Kidney (tissue), 14 donors: ENCODE data around the gene HJURP. TPM values are rescaled to one million over a fixed set of nuclear protein-coding genes. Genes with fewer than 3 reads are reported as not detected.

ENCODE experiments used
- DNase-seq, 5 donors: peaks; one replicate each; pipeline ENCODE4 v3.0.0-alpha.2; 2013 to 2020
- FAIRE-seq: peaks from 2 replicates; lab custom pipeline; 2012; peaks lifted over from hg19 to GRCh38; lab: Jason Lieb, UNC
- H3K27ac ChIP-seq, 2 donors: one replicate each; pipeline ENCODE4 v1.7.0; 2013; ENCODE audit warnings: low read depth in 2 of 2, low read length in 2 of 2, inconsistent platforms in 1 of 2
- H3K27me3 ChIP-seq: one replicate; pipeline ENCODE4 v1.7.1; 2013; ENCODE audit warnings: low read length, inconsistent platforms; ENCODE audit not compliant: control insufficient read depth, insufficient read depth
- H3K36me3 ChIP-seq, 3 donors: one replicate each; pipeline versions ENCODE4 v1.7.0 to v1.7.1; 2013; ENCODE audit warnings: low read length in 3 of 3, control low read depth in 1 of 3, inconsistent platforms in 1 of 3; ENCODE audit not compliant: insufficient read depth in 3 of 3, control insufficient read depth in 2 of 3
- H3K4me1 ChIP-seq, 3 donors: one replicate each; pipeline versions ENCODE4 v1.7.0 to v1.7.1; 2013; ENCODE audit warnings: low read length in 3 of 3, inconsistent platforms in 1 of 3, low read depth in 1 of 3; ENCODE audit not compliant: control insufficient read depth in 2 of 3, insufficient read depth in 2 of 3
- H3K4me3 ChIP-seq, 3 donors: one replicate each; pipeline versions ENCODE4 v1.7.0 to v1.8.1; 2013; ENCODE audit warnings: low read length in 3 of 3, control low read depth in 1 of 3, inconsistent platforms in 1 of 3
- H3K9ac ChIP-seq, 3 donors: one replicate each; pipeline versions ENCODE4 v1.7.0 to v1.7.1; 2013; ENCODE audit warnings: low read length in 3 of 3, control low read depth in 1 of 3, inconsistent platforms in 1 of 3
- H3K9me3 ChIP-seq, 3 donors: one replicate each; pipeline versions ENCODE4 v1.7.0 to v1.7.1; 2013; ENCODE audit warnings: low read length in 3 of 3, control low read depth in 1 of 3, inconsistent platforms in 1 of 3; ENCODE audit not compliant: control insufficient read depth in 2 of 3, insufficient read depth in 1 of 3
- CTCF ChIP-seq: IDR thresholded peaks from 3 replicates; pipeline ENCODE4 v1.5.1; 2012; ENCODE audit warnings: mild to moderate bottlenecking, moderate library complexity, borderline replicate concordance; ENCODE audit not compliant: insufficient read depth; ENCODE audit errors: extremely low read depth
- intact Hi-C: fragments of 100-400 bp; cut with DNase I; formaldehyde crosslinking; loops from one replicate; pipeline ENCODE4 v1.11.1; 2022
- polyA plus RNA-seq: library from polyadenylated mRNA; stranded (reverse); fragments of 350-450 nt; fragmentation: Illumina TruSeq; extraction: RNeasy Lipid Tissue Mini Kit (QIAGEN cat#74804); gene quantifications from one replicate; pipeline ENCODE4 v1.2.3, GENCODE V29; 2014; ENCODE audit warnings: low read depth, low replicate concordance; ENCODE audit not compliant: insufficient read depth
- total RNA-seq: library from RNA; stranded (reverse); fragmentation: NEBNext Ultra II Directional; extraction: Animal tissue kit (Norgen Biotek cat#: 25700); gene quantifications from one replicate; pipeline ENCODE4 v1.2.1, GENCODE V29; 2021
- donor health status: control.
- donor health status: control.
- donor health status: control.
- donor health status: control.
- donor health status: control.
- donor health status: DM: yes; HTN: yes; CAD: no.
- donor health status: Normal renal cell carcinoma (clear cell type).

Gene HJURP
- total and polyA plus RNA-seq, 2 donors from 2014 or later, result 0.94 TPM; not detected in 1

- no peak overlapping the region for H3K27ac ChIP-seq
- H3K4me3 ChIP-seq, result no peak overlapping the region
- intact Hi-C loops, result no loop called here
- DNase-seq (no peak), FAIRE-seq (no peak)
- H3K36me3 ChIP-seq, result peaks cover 0 to 5% (median 0%) of the 10 kb centered on the region in 3 donors
- no peaks in the 10 kb centered on the region for H3K27me3 ChIP-seq
- H3K9me3 ChIP-seq, result no peaks in the 10 kb centered on the region
- H3K9ac ChIP-seq, result no peak overlapping the region
- TF ChIP-seq CTCF, result no peak
- H3K4me1 ChIP-seq, result no peaks in the 10 kb centered on the region
Observed at GRCh38 chr2:233847248-233847898, 7.0 kb downstream of the HJURP start.

- intact Hi-C loops, result no loop called here
- Histone ChIP-seq H3K36me3 (peaks cover 0 to 5% (median 0%) of the 10 kb centered on the region in 3 donors), H3K4me3 (no peak overlapping the region), H3K9ac (no peak overlapping the region), H3K4me1 (no peaks in the 10 kb centered on the region), H3K9me3 (no peaks in the 10 kb centered on the region), H3K27me3 (no peaks in the 10 kb centered on the region), H3K27ac (no peak overlapping the region)
- no peak for DNase-seq
- FAIRE-seq, result no peak
- no peak for TF ChIP-seq CTCF
Observed at GRCh38 chr2:233846387-233847247, 7.7 kb downstream of the HJURP start.

GRCh38 chr2:233845301-233846060 is 8.9 kb downstream of the HJURP start:
- Histone ChIP-seq H3K36me3 (peaks cover 0 to 5% (median 0%) of the 10 kb centered on the region in 3 donors), H3K27me3 (no peaks in the 10 kb centered on the region), H3K27ac (no peak overlapping the region), H3K9ac (no peak overlapping the region), H3K4me1 (no peaks in the 10 kb centered on the region), H3K9me3 (no peaks in the 10 kb centered on the region), H3K4me3 (no peak overlapping the region)
- intact Hi-C loops, result no loop called here
- no peak for TF ChIP-seq CTCF
- DNase-seq (no peak), FAIRE-seq (no peak)
